Urothelium cell line (cell line): ENCODE results near the gene FST.
A peak's percentile ranks its signal among the peaks of the same experiment; 100 is the strongest.

Source experiments
- DNase-seq: peaks from one replicate; pipeline ENCODE4 v3.0.0; 2011; ENCODE audit warnings: low spot score, mixed read lengths
- FAIRE-seq: peaks from 2 replicates; lab custom pipeline; 2011; peaks lifted over from hg19 to GRCh38; lab: Jason Lieb, UNC

FST gene

GRCh38 chr5:53472720-53473510, 7.5 kb upstream of the FST start:
- FAIRE-seq (no peak), DNase-seq (no peak)

GRCh38 chr5:53473633-53474032, 6.8 kb upstream of the FST start:
- FAIRE-seq (no peak), DNase-seq (no peak)

- DNase-seq (no peak), FAIRE-seq (no peak)
These were observed 5.1 kb upstream of the FST start for GRCh38 chr5:53475320-53475719.

GRCh38 chr5:53476019-53476418, 4.4 kb upstream of the FST start:
- no peak for DNase-seq
- FAIRE-seq = no peak

GRCh38 chr5:53476531-53477480, 3.6 kb upstream of the FST start:
- FAIRE-seq = no peak
- no peak for DNase-seq

- FAIRE-seq = no peak
- peak; percentile 65 for DNase-seq
These were observed 1.9 kb upstream of the FST start for GRCh38 chr5:53478411-53479044.

- no peak for DNase-seq
- FAIRE-seq = no peak
These were observed 1.3 kb upstream of the FST start for GRCh38 chr5:53479045-53479589.

- FAIRE-seq (no peak), DNase-seq (peak; percentile 65)
These were observed 626 bp upstream of the FST start for GRCh38 chr5:53479590-53480415.

- DNase-seq = no peak
These were observed 894 bp downstream of the FST start for GRCh38 chr5:53481159-53481886.

GRCh38 chr5:53481887-53482716, 1.7 kb downstream of the FST start:
- FAIRE-seq (no peak), DNase-seq (peak; percentile 63)

More at GRCh38 chr5:53481159-53481886, 894 bp downstream of the FST start:
- FAIRE-seq = no peak

GRCh38 chr5:53482717-53483638, 2.5 kb downstream of the FST start:
- DNase-seq = peak; percentile 40
- FAIRE-seq = no peak

- FAIRE-seq (no peak), DNase-seq (no peak)
These were observed 7.0 kb downstream of the FST start for GRCh38 chr5:53487436-53487835.

- no peak for FAIRE-seq
- DNase-seq = no peak
These were observed 7.8 kb downstream of the FST start for GRCh38 chr5:53488195-53488722.

- no peak for FAIRE-seq
- peak; percentile 75 for DNase-seq
These were observed 10.3 kb downstream of the FST start for GRCh38 chr5:53490747-53491146.

GRCh38 chr5:53501054-53501453, 20.6 kb downstream of the FST start:
- no peak for FAIRE-seq
- no peak for DNase-seq

- FAIRE-seq = no peak
- no peak for DNase-seq
These were observed 23.3 kb downstream of the FST start for GRCh38 chr5:53503562-53504218.

- DNase-seq (no peak), FAIRE-seq (no peak)
These were observed 26.6 kb downstream of the FST start for GRCh38 chr5:53507013-53507412.
